Measurements from ENCODE around the gene MYH6. TPM values are rescaled to one million over a fixed set of nuclear protein-coding genes. Genes with fewer than 3 reads are reported as not detected.

Gene MYH6
- total and polyA plus RNA-seq, 2 donors (not counting 3 experiments of a cell fraction or from before 2014, with no cell fraction given), result not detected

- Histone ChIP-seq H3K4me2 (ENCODE audit: insufficient read depth, low read length) (no peak overlapping the region), H3K27me3 (ENCODE audit: control insufficient read depth in 2 of 2, insufficient read depth in 2 of 2, low read length in 2 of 2) (peaks cover 9 to 16% of the 10 kb centered on the region in 2 experiments), H3K4me3 (replicated peaks in 1 of 3; ENCODE audit: insufficient read depth in 1 of 3, low read depth in 1 of 3, low read length in 3 of 3) (no peak overlapping the region), H3K4me1 (ENCODE audit: control insufficient read depth, extremely low read depth, insufficient read depth, low read length) (no peaks in the 10 kb centered on the region), H3K79me2 (ENCODE audit: control insufficient read depth, insufficient read depth, low read length) (no peaks in the 10 kb centered on the region), H3K36me3 (ENCODE audit: control insufficient read depth in 2 of 2, extremely low read depth in 1 of 2, insufficient read depth in 2 of 2, low read length in 2 of 2) (no peaks in the 10 kb centered on the region), H3K9ac (replicated peaks; ENCODE audit: extremely low read depth, insufficient read depth, low read length) (no peak overlapping the region), H2AFZ (ENCODE audit: low read depth, low read length) (no peak overlapping the region), H3K9me3 (replicated peaks; ENCODE audit: control insufficient read depth, insufficient read depth, low read length) (no peaks in the 10 kb centered on the region), H3K9me1 (replicated peaks; ENCODE audit: control insufficient read depth, extremely low read depth, insufficient read depth, low read length) (no peaks in the 10 kb centered on the region), H4K20me1 (replicated peaks; ENCODE audit: control insufficient read depth, extremely low read depth, insufficient read depth, low read length) (no peaks in the 10 kb centered on the region), H3K27ac (ENCODE audit: insufficient read depth, low read depth, low read length) (no peak overlapping the region)
- no peak for FAIRE-seq
- dilution Hi-C loops (cut with MboI; ENCODE audit: extremely low pct_ligation_motif_present, low sequenced_read_pairs), result no loop called here
- ChIA-PET CTCF (interaction anchor here (1.6 kb wide), 1 partner anchor 94 kb away, joined by 4 read pairs; no protein-coding TSS in a partner anchor), POLR2A (no interaction called here)
- TF ChIP-seq FOS (IDR thresholded peaks at IDR 0.05; ENCODE audit: borderline replicate concordance, insufficient read depth, low read length) (no peak), JUN (IDR thresholded peaks at IDR 0.05; ENCODE audit: borderline replicate concordance, insufficient read depth, insufficient read length, low read depth) (no peak), MAX (IDR thresholded peaks at IDR 0.05; ENCODE audit: insufficient read depth, insufficient read length) (no peak), CTCF (IDR thresholded peaks at IDR 0.05; ENCODE audit: extremely low read depth in 1 of 2, insufficient read depth in 1 of 2, low read depth in 1 of 2, low read length in 2 of 2) (no peak), POLR2AphosphoS5 (IDR thresholded peaks at IDR 0.05; ENCODE audit: insufficient read depth, low read depth, low read length) (no peak), POLR2A (IDR thresholded peaks at IDR 0.05; ENCODE audit: low read depth, low read length) (no peak), MYC (IDR thresholded peaks at IDR 0.05; ENCODE audit: low read depth, low read length) (no peak), GATA2 (IDR thresholded peaks at IDR 0.05; ENCODE audit: insufficient read depth, insufficient read length, low read depth, low read length) (no peak), EZH2 (IDR thresholded peaks at IDR 0.05; ENCODE audit: borderline replicate concordance, low read depth, low read length, severe bottlenecking) (no peak)
- no TSS peak for BruUV-seq (replicated peaks)
- intact Hi-C loops (cut with micrococcal nuclease), result no loop called here
- no peak for DNase-seq (ENCODE audit: low read depth, low spot score)
These were observed 48.9 kb downstream of the MYH6 start for GRCh38 chr14:23359167-23359626.

Data from endothelial cell of umbilical vein (primary cell).